ENCODE results near the gene HINFP.

DNA sequence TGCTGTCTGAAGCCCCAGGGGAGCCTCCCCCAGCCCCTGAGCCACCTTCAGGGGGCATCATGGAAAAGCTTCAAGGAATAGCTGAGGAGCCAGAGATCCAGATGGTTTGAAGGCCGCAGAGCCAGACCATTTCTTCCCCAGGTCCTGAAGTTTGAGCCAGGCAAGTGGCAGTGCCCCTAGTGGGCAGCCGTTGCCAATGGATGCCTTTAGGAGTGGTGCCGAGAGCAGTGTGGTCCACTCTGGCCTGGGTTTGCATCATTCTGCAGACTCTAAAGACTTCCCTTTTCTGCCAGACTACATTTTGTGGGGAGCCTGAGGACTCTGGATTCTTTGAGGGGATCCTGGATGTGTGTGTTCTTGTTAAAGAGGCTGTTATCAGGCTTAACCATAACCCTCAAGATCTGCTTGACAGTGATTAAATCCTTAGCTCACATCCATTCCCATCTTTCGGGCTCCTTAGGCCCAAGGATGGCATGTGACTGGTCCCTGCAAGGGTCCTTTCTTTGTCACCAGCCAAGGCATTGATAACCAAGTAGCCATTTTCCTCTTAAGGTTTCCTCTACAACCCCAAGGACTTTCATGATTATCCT is 13.1 kb downstream of the HINFP start:
- TF ChIP-seq EP300 (conservative IDR thresholded peaks at IDR 0.05; ENCODE audit: poor library complexity, severe bottlenecking) = no peak
- TF ChIP-seq, protein P1, sequence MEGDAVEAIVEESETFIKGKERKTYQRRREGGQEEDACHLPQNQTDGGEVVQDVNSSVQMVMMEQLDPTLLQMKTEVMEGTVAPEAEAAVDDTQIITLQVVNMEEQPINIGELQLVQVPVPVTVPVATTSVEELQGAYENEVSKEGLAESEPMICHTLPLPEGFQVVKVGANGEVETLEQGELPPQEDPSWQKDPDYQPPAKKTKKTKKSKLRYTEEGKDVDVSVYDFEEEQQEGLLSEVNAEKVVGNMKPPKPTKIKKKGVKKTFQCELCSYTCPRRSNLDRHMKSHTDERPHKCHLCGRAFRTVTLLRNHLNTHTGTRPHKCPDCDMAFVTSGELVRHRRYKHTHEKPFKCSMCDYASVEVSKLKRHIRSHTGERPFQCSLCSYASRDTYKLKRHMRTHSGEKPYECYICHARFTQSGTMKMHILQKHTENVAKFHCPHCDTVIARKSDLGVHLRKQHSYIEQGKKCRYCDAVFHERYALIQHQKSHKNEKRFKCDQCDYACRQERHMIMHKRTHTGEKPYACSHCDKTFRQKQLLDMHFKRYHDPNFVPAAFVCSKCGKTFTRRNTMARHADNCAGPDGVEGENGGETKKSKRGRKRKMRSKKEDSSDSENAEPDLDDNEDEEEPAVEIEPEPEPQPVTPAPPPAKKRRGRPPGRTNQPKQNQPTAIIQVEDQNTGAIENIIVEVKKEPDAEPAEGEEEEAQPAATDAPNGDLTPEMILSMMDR (IDR thresholded peaks at IDR 0.05; ENCODE audit: poor library complexity, severe bottlenecking) = peak; percentile 35
- TF ChIP-seq, protein P2, sequence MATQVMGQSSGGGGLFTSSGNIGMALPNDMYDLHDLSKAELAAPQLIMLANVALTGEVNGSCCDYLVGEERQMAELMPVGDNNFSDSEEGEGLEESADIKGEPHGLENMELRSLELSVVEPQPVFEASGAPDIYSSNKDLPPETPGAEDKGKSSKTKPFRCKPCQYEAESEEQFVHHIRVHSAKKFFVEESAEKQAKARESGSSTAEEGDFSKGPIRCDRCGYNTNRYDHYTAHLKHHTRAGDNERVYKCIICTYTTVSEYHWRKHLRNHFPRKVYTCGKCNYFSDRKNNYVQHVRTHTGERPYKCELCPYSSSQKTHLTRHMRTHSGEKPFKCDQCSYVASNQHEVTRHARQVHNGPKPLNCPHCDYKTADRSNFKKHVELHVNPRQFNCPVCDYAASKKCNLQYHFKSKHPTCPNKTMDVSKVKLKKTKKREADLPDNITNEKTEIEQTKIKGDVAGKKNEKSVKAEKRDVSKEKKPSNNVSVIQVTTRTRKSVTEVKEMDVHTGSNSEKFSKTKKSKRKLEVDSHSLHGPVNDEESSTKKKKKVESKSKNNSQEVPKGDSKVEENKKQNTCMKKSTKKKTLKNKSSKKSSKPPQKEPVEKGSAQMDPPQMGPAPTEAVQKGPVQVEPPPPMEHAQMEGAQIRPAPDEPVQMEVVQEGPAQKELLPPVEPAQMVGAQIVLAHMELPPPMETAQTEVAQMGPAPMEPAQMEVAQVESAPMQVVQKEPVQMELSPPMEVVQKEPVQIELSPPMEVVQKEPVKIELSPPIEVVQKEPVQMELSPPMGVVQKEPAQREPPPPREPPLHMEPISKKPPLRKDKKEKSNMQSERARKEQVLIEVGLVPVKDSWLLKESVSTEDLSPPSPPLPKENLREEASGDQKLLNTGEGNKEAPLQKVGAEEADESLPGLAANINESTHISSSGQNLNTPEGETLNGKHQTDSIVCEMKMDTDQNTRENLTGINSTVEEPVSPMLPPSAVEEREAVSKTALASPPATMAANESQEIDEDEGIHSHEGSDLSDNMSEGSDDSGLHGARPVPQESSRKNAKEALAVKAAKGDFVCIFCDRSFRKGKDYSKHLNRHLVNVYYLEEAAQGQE (IDR thresholded peaks at IDR 0.05; ENCODE audit: borderline replicate concordance) = no peak
- TF ChIP-seq MXI1 (conservative IDR thresholded peaks at IDR 0.05; ENCODE audit: poor library complexity, severe bottlenecking) = no peak
- TF ChIP-seq POLR2AphosphoS5 (IDR thresholded peaks at IDR 0.05) = no peak
- no peak for TF ChIP-seq EZH2 (IDR thresholded peaks at IDR 0.05; ENCODE audit: borderline replicate concordance, insufficient read depth, low read length, poor library complexity, severe bottlenecking)
